CD4-positive, alpha-beta T cell treated with Interleukin-21 for 1 hour (primary cell): ENCODE data around the gene MYH9.

Source experiments
- DNase-seq: peaks from one replicate; pipeline ENCODE4 v3.0.0-alpha.2; 2020

MYH9 gene

GRCh38 chr22:36239401-36240171 lies 148.2 kb downstream of the MYH9 start, which contains the start of gene APOL2:
Gene APOL2, minus strand, starts transcription at chr22:36239527. Its CDS starts 6,365 bp downstream, at chr22:36233162.
- peak; percentile 89 for DNase-seq

- no peak for DNase-seq
Measured at GRCh38 chr22:36239150-36239400, 148.7 kb downstream of the MYH9 start.

- DNase-seq = no peak
Measured at GRCh38 chr22:36238373-36239149, 149.2 kb downstream of the MYH9 start.

- DNase-seq = peak; percentile 41
Measured at GRCh38 chr22:36237462-36238372, 150.1 kb downstream of the MYH9 start.

GRCh38 chr22:36236388-36237319 lies 151.1 kb downstream of the MYH9 start:
- no peak for DNase-seq

GRCh38 chr22:36235585-36235984 lies 152.2 kb downstream of the MYH9 start:
- no peak for DNase-seq

- no peak for DNase-seq
Measured at GRCh38 chr22:36234919-36235318, 152.8 kb downstream of the MYH9 start.

- DNase-seq = no peak
Measured at GRCh38 chr22:36234213-36234612, 153.6 kb downstream of the MYH9 start.

GRCh38 chr22:36233796-36234195 lies 154.0 kb downstream of the MYH9 start:
- no peak for DNase-seq

GRCh38 chr22:36232715-36233401 lies 154.9 kb downstream of the MYH9 start:
- no peak for DNase-seq
